ENCODE measurements around the gene TUBB4A.

- TF ChIP-seq CTCF (IDR thresholded peaks at IDR 0.05) (no peak), ZFX (IDR thresholded peaks at IDR 0.05; ENCODE audit: borderline replicate concordance) (no peak)
Measured at GRCh38 chr19:6533746-6534418, 31.8 kb upstream of the TUBB4A start.
